H54 (cell line): Measurements from ENCODE around the gene RAB1B.

Experiments used
- DNase-seq: peaks from one replicate; pipeline ENCODE4 v3.0.0; 2011; ENCODE audit warnings: low spot score, mixed read lengths; ENCODE audit not compliant: insufficient read length
- FAIRE-seq: peaks from 3 replicates; lab custom pipeline; 2011; peaks lifted over from hg19 to GRCh38; lab: Jason Lieb, UNC
- POLR2A ChIP-seq: IDR thresholded peaks from 2 replicates; pipeline ENCODE4 v1.6.1; 2011; ENCODE audit warnings: low read depth, mild to moderate bottlenecking, low read length

The RAB1B gene

GRCh38 chr11:66280428-66280827, 12.0 kb downstream of the RAB1B start:
- FAIRE-seq: no peak
- TF ChIP-seq POLR2A: no peak
- no peak for DNase-seq

GRCh38 chr11:66281001-66281400, 12.6 kb downstream of the RAB1B start:
- DNase-seq (no peak), FAIRE-seq (no peak)
- no peak for TF ChIP-seq POLR2A

- no peak for TF ChIP-seq POLR2A
- DNase-seq (no peak), FAIRE-seq (no peak)
Measured at GRCh38 chr11:66281776-66282467, 13.5 kb downstream of the RAB1B start.

- TF ChIP-seq POLR2A: peak; percentile 2; the same call in 1 of the 2 replicates
- peak; percentile 96 for DNase-seq
- no peak for FAIRE-seq
Measured at GRCh38 chr11:66282468-66283455, 14.3 kb downstream of the RAB1B start.

GRCh38 chr11:66283461-66284105, 15.1 kb downstream of the RAB1B start:
- FAIRE-seq (no peak), DNase-seq (no peak)
- no peak for TF ChIP-seq POLR2A

- FAIRE-seq: no peak
- TF ChIP-seq POLR2A: no peak
- no peak for DNase-seq
Measured at GRCh38 chr11:66284526-66285078, 16.2 kb downstream of the RAB1B start.

GRCh38 chr11:66285250-66285947, 17.0 kb downstream of the RAB1B start:
- TF ChIP-seq POLR2A: no peak
- no peak for FAIRE-seq
- no peak for DNase-seq

GRCh38 chr11:66286699-66287098, 18.3 kb downstream of the RAB1B start:
- TF ChIP-seq POLR2A: no peak
- FAIRE-seq (no peak), DNase-seq (no peak)

- DNase-seq (no peak), FAIRE-seq (no peak)
- no peak for TF ChIP-seq POLR2A
Measured at GRCh38 chr11:66287211-66287888, 18.9 kb downstream of the RAB1B start.

GRCh38 chr11:66287889-66288670, 19.6 kb downstream of the RAB1B start:
- no peak for DNase-seq
- FAIRE-seq: no peak
- TF ChIP-seq POLR2A: no peak

GRCh38 chr11:66288671-66289547, 20.5 kb downstream of the RAB1B start, which contains the start of gene YIF1A:
TSS of gene YIF1A (minus strand) at chr11:66289143. CDS start at chr11:66288985, 158 bp downstream.
- peak; percentile 15 for FAIRE-seq
- peak; percentile 100 for DNase-seq
- peak; percentile 95 for TF ChIP-seq POLR2A
